WERI-Rb-1 (cell line): ENCODE measurements around the gene RAB7B.

ENCODE experiments used
- DNase-seq: peaks from one replicate; pipeline ENCODE4 v3.0.0-alpha.2; 2020
- H3K27ac ChIP-seq: fragments of 250-450 bp; sonication (Bioruptor Pico); 2 replicates; pipeline ENCODE4 v1.5.1; 2020; ENCODE audit warnings: mild to moderate bottlenecking, moderate library complexity
- H3K27me3 ChIP-seq: fragments of 250-450 bp; sonication (Bioruptor Pico); 2 replicates; pipeline ENCODE4 v1.5.1; 2021; ENCODE audit warnings: mild to moderate bottlenecking, low read depth, moderate library complexity; ENCODE audit not compliant: insufficient read depth, severe bottlenecking
- H3K36me3 ChIP-seq: fragments of 250-450 bp; sonication (Bioruptor Pico); 2 replicates; pipeline ENCODE4 v1.5.1; 2020; ENCODE audit warnings: mild to moderate bottlenecking, moderate library complexity
- H3K4me3 ChIP-seq: 2 replicates; pipeline ENCODE4 v1.5.1; 2011; ENCODE audit warnings: low read depth, mild to moderate bottlenecking, control low read depth, low read length
- H3K9me3 ChIP-seq: fragments of 250-450 bp; sonication (Bioruptor Pico); 2 replicates; pipeline ENCODE4 v1.5.1; 2021; ENCODE audit warnings: mild to moderate bottlenecking, moderate library complexity; ENCODE audit not compliant: severe bottlenecking
- CTCF ChIP-seq: IDR thresholded peaks from 2 replicates; pipeline ENCODE4 v1.5.1; 2011; ENCODE audit warnings: low read depth, mild to moderate bottlenecking, control low read depth, inconsistent platforms, low read length

Gene RAB7B

GRCh38 chr1:206029484-206029883, 26.3 kb upstream of the RAB7B start:
- TF ChIP-seq CTCF, result no peak
- H3K36me3 ChIP-seq, result no peaks in the 10 kb centered on the region
- no peak overlapping the region for H3K27ac ChIP-seq
- DNase-seq, result peak; percentile 8
- H3K27me3 ChIP-seq, result peaks cover 16% of the 10 kb centered on the region
- no peak overlapping the region for H3K4me3 ChIP-seq
- H3K9me3 ChIP-seq, result peaks cover 3% of the 10 kb centered on the region

DNA sequence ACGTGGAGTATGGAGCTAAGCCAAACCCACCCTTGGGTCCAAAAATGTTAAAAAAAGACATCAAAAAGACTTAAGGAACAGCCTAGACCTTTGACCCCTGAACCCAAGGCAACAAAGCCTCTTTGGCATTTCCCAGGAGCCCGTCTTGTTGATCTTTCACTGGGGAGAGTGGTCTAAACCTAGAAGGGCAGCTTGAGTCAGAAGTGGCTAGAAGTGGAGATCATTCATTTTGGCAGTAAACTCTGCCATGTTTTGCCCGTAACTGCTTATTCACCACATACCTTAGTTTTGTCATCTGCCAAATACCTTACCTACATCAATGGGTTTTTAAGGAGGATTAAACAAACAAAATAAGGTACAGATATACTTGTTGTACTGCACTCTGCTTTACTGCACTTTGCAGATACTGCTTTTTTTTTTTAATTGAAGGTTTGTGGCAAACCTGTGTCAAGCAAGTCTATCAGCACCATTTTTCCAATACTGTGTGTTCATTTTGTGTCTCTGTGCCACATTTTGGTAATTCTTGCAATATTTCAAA, 22.2 kb upstream of the RAB7B start:
- Histone ChIP-seq H3K4me3 (no peak overlapping the region), H3K27ac (no peak overlapping the region), H3K36me3 (no peaks in the 10 kb centered on the region), H3K9me3 (no peaks in the 10 kb centered on the region), H3K27me3 (peaks cover 50% of the 10 kb centered on the region)
- DNase-seq, result peak; percentile 2
- TF ChIP-seq CTCF, result no peak

DNA sequence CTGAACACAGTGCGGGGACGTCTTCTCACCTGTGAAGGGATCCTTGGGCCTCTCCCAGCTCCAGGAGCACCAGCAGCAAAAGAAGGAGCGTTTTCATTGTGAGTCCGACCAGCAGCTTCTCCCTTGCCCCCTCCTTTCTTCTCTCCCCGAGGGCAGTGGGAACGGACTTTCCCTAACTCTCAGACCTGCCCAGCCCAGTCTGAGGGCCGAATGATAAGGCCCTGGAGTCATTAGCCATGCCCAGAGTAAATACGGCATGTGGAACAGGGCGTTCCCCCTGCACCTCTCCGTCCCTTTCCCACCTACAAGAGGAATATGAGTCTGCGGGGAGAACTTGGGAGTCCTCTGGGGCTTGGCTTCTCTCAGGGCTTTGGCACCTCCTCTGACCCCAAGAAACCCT, 20.5 kb upstream of the RAB7B start, which contains the start of gene CTSE:
Gene CTSE (minus strand): TSS at position 201 of the 400 bp plus-strand sequence. CDS start 104 bp downstream, at position 97.
- H3K4me3 ChIP-seq, result no peak within 1 kb of the TSS
- H3K27me3 ChIP-seq, result peaks cover 56% of the 10 kb centered on the region
- no peaks in the 10 kb centered on the region for H3K9me3 ChIP-seq
- H3K36me3 ChIP-seq, result no peaks in the 10 kb centered on the region
- no peak for TF ChIP-seq CTCF
- H3K27ac ChIP-seq, result no peak within 1 kb of the TSS
- DNase-seq, result peak; percentile 5

- H3K4me3 ChIP-seq, result no peak overlapping the region
- no peak for TF ChIP-seq CTCF
- H3K36me3 ChIP-seq, result no peaks in the 10 kb centered on the region
- H3K27me3 ChIP-seq, result peaks cover 52% of the 10 kb centered on the region
- no peaks in the 10 kb centered on the region for H3K9me3 ChIP-seq
- peak; percentile 10 for DNase-seq
- H3K27ac ChIP-seq, result no peak overlapping the region
Measured at GRCh38 chr1:206022766-206023165, 19.6 kb upstream of the RAB7B start.

- Histone ChIP-seq H3K27ac (no peak overlapping the region), H3K36me3 (no peaks in the 10 kb centered on the region), H3K27me3 (peaks cover 52% of the 10 kb centered on the region), H3K9me3 (no peaks in the 10 kb centered on the region), H3K4me3 (no peak overlapping the region)
- DNase-seq, result peak; percentile 4
- no peak for TF ChIP-seq CTCF
Measured at GRCh38 chr1:206021626-206022365, 18.6 kb upstream of the RAB7B start.
